ENCODE results near the gene SUPT4H1. TPM values are rescaled to one million over a fixed set of nuclear protein-coding genes. Genes with fewer than 3 reads are reported as not detected.

SUPT4H1 gene
- total RNA-seq, 1 donor from 2014 or later: 95.7 TPM

DNA sequence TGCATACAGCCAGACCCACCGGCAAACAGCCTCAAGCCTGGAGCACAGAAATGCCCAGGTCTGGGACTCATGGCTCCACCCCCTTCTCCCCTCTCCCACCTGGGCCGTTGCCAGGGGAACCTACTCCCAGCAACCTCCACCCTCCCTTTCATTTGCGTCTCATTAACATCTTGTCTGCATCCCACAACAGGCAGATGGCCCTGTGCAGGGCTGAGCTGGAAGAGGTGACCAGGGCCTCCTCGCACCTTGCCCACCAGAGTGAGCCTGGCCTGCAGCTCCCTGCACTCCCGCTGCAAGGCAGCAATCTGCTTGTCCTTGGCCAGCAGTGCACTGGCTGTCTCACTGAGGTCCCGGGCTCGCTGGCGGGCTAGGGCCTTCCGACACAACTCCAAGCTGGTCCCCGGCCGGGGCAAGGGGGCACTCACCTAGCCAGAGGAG is 26.7 kb downstream of the SUPT4H1 start:
- Mint-ChIP-seq H3K27ac (peak overlapping the region; percentile 50), H3K9me3 (ENCODE audit: low read depth) (no peaks in the 10 kb centered on the region), H3K36me3 (ENCODE audit: insufficient read depth) (peaks cover 10% of the 10 kb centered on the region), H3K4me3 (ENCODE audit: low read depth) (peak overlapping the region; percentile 80), H3K27me3 (peaks cover 20% of the 10 kb centered on the region), H3K4me1 (ENCODE audit: low read depth) (peaks cover 10% of the 10 kb centered on the region)
- DNase-seq (ENCODE audit: low spot score, unreplicated experiment): peak; percentile 31
- TF ChIP-seq, protein P1, sequence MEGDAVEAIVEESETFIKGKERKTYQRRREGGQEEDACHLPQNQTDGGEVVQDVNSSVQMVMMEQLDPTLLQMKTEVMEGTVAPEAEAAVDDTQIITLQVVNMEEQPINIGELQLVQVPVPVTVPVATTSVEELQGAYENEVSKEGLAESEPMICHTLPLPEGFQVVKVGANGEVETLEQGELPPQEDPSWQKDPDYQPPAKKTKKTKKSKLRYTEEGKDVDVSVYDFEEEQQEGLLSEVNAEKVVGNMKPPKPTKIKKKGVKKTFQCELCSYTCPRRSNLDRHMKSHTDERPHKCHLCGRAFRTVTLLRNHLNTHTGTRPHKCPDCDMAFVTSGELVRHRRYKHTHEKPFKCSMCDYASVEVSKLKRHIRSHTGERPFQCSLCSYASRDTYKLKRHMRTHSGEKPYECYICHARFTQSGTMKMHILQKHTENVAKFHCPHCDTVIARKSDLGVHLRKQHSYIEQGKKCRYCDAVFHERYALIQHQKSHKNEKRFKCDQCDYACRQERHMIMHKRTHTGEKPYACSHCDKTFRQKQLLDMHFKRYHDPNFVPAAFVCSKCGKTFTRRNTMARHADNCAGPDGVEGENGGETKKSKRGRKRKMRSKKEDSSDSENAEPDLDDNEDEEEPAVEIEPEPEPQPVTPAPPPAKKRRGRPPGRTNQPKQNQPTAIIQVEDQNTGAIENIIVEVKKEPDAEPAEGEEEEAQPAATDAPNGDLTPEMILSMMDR (IDR thresholded peaks at IDR 0.05; ENCODE audit: unreplicated experiment): no peak

DNA sequence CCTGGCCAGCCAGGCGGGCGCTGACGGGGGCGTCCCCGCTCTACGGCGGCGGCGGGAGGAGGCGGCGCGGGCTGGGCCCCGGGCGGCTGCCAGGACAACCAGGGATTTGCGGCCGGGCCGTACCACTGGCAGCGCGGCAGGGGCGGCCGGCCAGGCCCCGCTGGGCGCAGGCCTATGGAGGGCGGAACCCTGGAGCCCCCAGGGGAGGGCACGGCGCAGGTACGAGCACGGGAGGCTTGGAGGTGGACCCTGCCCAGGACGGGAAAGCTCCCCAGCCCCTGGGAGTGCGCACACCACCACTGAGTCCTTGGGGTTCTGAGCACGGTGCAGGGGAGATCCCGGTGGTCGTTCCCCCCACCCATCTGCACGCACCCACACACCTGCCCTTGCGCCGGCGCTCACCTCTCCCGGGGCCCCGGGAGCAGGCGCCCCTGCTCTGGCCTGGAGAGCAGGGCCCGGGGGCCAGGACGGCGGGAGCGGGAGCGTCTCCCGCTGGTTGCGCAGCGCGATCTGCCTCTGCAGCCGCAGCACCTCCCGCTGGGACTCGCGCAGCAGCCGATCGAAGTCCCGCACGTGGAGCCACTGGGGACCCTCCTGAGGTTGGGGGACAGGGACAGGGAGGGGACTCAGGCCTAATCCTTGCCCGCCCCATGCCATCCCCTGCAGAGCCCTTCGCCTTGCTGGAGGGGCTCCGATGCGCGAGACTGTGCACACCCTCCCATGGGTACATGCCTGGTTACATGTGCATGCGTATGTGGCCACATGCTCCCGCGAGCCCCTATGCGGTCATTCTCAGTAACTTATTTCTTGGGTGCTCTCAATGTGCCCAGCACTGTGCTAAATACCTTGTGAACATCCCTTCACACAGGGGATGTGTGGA is 27.4 kb downstream of the SUPT4H1 start:
- peak; percentile 53 for DNase-seq (ENCODE audit: low spot score, unreplicated experiment)
- TF ChIP-seq, protein P1 (IDR thresholded peaks at IDR 0.05; ENCODE audit: unreplicated experiment): no peak
- H3K9me3 Mint-ChIP-seq (ENCODE audit: low read depth): no peaks in the 10 kb centered on the region
- peaks cover 10% of the 10 kb centered on the region for H3K4me1 Mint-ChIP-seq (ENCODE audit: low read depth)
- peak overlapping the region; percentile 50 for H3K27ac Mint-ChIP-seq
- H3K36me3 Mint-ChIP-seq (ENCODE audit: insufficient read depth): peaks cover 10% of the 10 kb centered on the region
- H3K27me3 Mint-ChIP-seq: peaks cover 20% of the 10 kb centered on the region
- peak overlapping the region; percentile 80 for H3K4me3 Mint-ChIP-seq (ENCODE audit: low read depth)

DNA sequence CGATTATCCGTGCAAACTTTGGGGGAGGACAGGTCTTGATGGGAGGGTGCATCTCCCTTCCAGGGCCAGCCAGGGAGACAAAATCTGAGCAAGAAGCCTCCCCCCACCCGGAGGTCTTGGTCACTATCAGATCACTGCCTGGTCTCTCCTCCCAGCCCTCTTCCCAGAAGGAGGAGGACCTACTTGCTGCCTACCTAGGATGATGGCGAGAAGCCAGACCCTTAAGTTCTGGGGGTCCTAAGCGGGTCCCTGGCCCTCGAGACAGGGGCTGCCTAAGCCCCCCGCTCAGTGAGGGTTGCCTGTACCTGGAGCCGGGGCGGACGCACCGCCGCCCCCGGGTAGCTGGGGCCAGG is 28.0 kb downstream of the SUPT4H1 start:
- no peak for DNase-seq (ENCODE audit: low spot score, unreplicated experiment)
- H3K36me3 Mint-ChIP-seq (ENCODE audit: insufficient read depth): peaks cover 10% of the 10 kb centered on the region
- no peaks in the 10 kb centered on the region for H3K9me3 Mint-ChIP-seq (ENCODE audit: low read depth)
- H3K4me3 Mint-ChIP-seq (ENCODE audit: low read depth): peak overlapping the region; percentile 70
- no peak overlapping the region for H3K27ac Mint-ChIP-seq
- TF ChIP-seq, protein P1 (IDR thresholded peaks at IDR 0.05; ENCODE audit: unreplicated experiment): no peak
- H3K27me3 Mint-ChIP-seq: peaks cover 16% of the 10 kb centered on the region
- H3K4me1 Mint-ChIP-seq (ENCODE audit: low read depth): peaks cover 10% of the 10 kb centered on the region

DNA sequence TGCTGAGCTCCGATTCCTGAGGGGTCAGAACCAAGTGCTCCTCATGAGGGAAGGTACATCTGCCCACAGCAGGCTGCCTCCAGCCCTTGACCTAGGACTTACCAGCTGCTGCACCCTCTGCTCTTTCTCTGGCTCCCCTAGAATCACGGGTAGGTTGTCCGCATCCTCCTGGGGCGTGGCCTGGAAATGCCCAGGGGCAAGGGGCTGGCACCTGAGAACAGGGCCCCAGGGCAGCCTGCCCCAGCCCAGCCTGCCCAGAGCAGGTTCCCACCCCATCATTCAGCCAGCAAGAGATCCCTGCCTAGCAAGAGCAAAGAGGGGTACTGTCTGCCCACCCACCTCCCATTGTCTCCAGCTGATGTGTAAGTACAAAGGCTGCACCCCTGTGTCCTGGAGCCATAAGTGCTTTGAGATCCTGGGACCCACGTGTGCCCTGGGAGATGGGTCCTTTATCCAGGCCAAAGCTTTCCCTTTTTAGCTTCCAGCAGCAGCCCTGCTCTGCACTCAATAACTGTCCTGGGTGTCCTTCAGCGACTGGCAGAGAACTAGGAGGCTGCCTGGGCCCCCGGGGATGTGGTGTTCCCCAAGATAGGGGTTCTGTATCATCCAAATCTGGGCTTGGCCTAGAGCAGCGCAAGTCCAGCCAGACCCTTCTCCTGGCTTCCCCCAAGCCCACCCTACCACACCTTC is 28.5 kb downstream of the SUPT4H1 start:
- Mint-ChIP-seq H3K4me1 (ENCODE audit: low read depth) (peaks cover 8% of the 10 kb centered on the region), H3K4me3 (ENCODE audit: low read depth) (peak overlapping the region; percentile 70), H3K27ac (no peak overlapping the region), H3K27me3 (peaks cover 11% of the 10 kb centered on the region), H3K36me3 (ENCODE audit: insufficient read depth) (peaks cover 10% of the 10 kb centered on the region), H3K9me3 (ENCODE audit: low read depth) (no peaks in the 10 kb centered on the region)
- TF ChIP-seq, protein P1 (IDR thresholded peaks at IDR 0.05; ENCODE audit: unreplicated experiment): no peak
- no peak for DNase-seq (ENCODE audit: low spot score, unreplicated experiment)

DNA sequence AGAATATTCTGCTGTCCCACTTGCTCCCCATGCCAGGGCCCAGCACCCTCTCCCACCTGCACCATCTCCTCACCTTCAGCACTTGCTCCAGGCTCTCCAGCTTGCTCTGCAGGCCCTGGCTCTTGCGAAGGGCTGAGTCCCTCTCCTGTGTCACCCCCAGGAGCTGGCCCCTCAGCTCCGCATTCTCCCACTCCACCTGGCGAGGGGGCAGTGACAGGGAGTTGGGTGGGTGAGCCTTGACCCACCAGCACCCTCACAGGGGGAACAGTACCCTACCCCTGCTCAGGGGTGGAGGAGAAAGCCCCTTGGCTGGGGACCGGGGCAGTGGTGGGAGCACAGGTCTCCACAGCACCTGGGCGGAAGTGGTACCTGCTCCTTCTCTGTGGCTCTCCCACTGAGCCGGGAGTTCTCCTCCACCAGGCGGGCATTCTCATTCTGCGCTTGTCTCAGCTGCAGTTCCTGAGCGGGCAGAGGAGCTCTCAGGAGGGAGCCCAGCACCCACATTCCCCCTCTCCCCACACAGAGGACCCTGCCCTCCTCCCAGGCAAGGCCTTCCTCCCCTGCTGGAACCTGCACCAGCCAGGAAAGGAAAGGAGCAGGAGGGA is 29.3 kb downstream of the SUPT4H1 start:
- peaks cover 4% of the 10 kb centered on the region for H3K27me3 Mint-ChIP-seq
- TF ChIP-seq, protein P1 (IDR thresholded peaks at IDR 0.05; ENCODE audit: unreplicated experiment): no peak
- no peaks in the 10 kb centered on the region for H3K9me3 Mint-ChIP-seq (ENCODE audit: low read depth)
- H3K4me3 Mint-ChIP-seq (ENCODE audit: low read depth): peak overlapping the region; percentile 24
- no peak overlapping the region for H3K27ac Mint-ChIP-seq
- H3K4me1 Mint-ChIP-seq (ENCODE audit: low read depth): peaks cover 6% of the 10 kb centered on the region
- H3K36me3 Mint-ChIP-seq (ENCODE audit: insufficient read depth): peaks cover 10% of the 10 kb centered on the region
- DNase-seq (ENCODE audit: low spot score, unreplicated experiment): no peak
